ENCODE measurements around the gene AREL1.

GRCh38 chr14:74669846-74670245, 43.0 kb downstream of the AREL1 start:
- no peak for TF ChIP-seq POLR2AphosphoS5 (IDR thresholded peaks at IDR 0.05)
- TF ChIP-seq CTCF (IDR thresholded peaks at IDR 0.05 in 8 of 11, conservative IDR thresholded peaks at IDR 0.05 in 3 of 11): no peak
- TF ChIP-seq POLR2A (IDR thresholded peaks at IDR 0.05): no peak
